Hepatocyte (in vitro differentiated cells): Measurements from ENCODE around the gene AIFM2. TPM values are rescaled to one million over a fixed set of nuclear protein-coding genes. Genes with fewer than 3 reads are reported as not detected.

ENCODE experiments used
- DNase-seq: peaks from one replicate; pipeline ENCODE4 v3.0.0-alpha.2; 2016; ENCODE audit warnings: low spot score
- H2AFZ ChIP-seq: fragments of 200-600 bp; sonication (generic); 2 replicates; pipeline ENCODE4 v1.6.0; 2016; ENCODE audit warnings: antibody characterized with exemption, mild to moderate bottlenecking
- H3K27ac ChIP-seq: fragments of 200-600 bp; sonication (generic); 2 replicates; pipeline ENCODE4 v1.5.1; 2016; ENCODE audit warnings: mild to moderate bottlenecking
- H3K27me3 ChIP-seq: fragments of 200-600 bp; sonication (generic); 2 replicates; pipeline ENCODE4 v1.6.1; 2016
- H3K36me3 ChIP-seq: fragments of 200-600 bp; sonication (generic); replicated peaks from 2 replicates; pipeline ENCODE4 v1.5.1; 2016; ENCODE audit warnings: low read depth; ENCODE audit not compliant: insufficient read depth
- H3K4me1 ChIP-seq: fragments of 200-600 bp; sonication (generic); 2 replicates; pipeline ENCODE4 v1.5.1; 2016; ENCODE audit warnings: mild to moderate bottlenecking, moderate library complexity; ENCODE audit not compliant: insufficient read depth
- H3K4me2 ChIP-seq: fragments of 200-600 bp; sonication (generic); 2 replicates; pipeline ENCODE4 v1.6.0; 2016
- H3K4me3 ChIP-seq: fragments of 200-600 bp; sonication (generic); 2 replicates; pipeline ENCODE4 v1.5.1; 2016; ENCODE audit warnings: mild to moderate bottlenecking
- H3K79me2 ChIP-seq: fragments of 200-600 bp; sonication (generic); 2 replicates; pipeline ENCODE4 v1.6.0; 2017; ENCODE audit warnings: mild to moderate bottlenecking
- H3K9me2 ChIP-seq: fragments of 200-600 bp; sonication (generic); replicated peaks from 2 replicates; pipeline ENCODE4 v1.6.0; 2017; ENCODE audit warnings: mild to moderate bottlenecking; ENCODE audit not compliant: insufficient read depth
- H3K9me3 ChIP-seq: fragments of 200-600 bp; sonication (generic); 2 replicates; pipeline ENCODE4 v1.5.1; 2016; ENCODE audit warnings: low read depth, mild to moderate bottlenecking
- H4K20me1 ChIP-seq: fragments of 200-600 bp; sonication (generic); 2 replicates; pipeline ENCODE4 v1.6.0; 2016; ENCODE audit warnings: mild to moderate bottlenecking; ENCODE audit not compliant: insufficient read depth, poor library complexity, severe bottlenecking
- CTCF ChIP-seq: fragments of 200-600 bp; sonication (generic); IDR thresholded peaks from 2 replicates; pipeline ENCODE4 v1.5.1; 2016; ENCODE audit warnings: antibody characterized with exemption, mild to moderate bottlenecking; ENCODE audit not compliant: poor library complexity
- EZH2 ChIP-seq: fragments of 200-600 bp; sonication (generic); IDR thresholded peaks from 2 replicates; pipeline ENCODE4 v1.6.1; 2016; ENCODE audit warnings: antibody characterized with exemption, mild to moderate bottlenecking, borderline replicate concordance
- EZH2phosphoT487 ChIP-seq: fragments of 200-600 bp; sonication (generic); IDR thresholded peaks from one replicate; pipeline ENCODE4 v1.6.1; 2018; ENCODE audit warnings: antibody characterized with exemption, mild to moderate bottlenecking, low read depth, moderate library complexity; ENCODE audit not compliant: unreplicated experiment, severe bottlenecking
- WGBS: methylation state at CpG from one replicate; pipeline ENCODE4 v1.1.6; 2016; ENCODE audit warnings: low lambda C conversion rate; ENCODE audit errors: missing lambda C conversion rate; 5-methylcytosine and 5-hydroxymethylcytosine counted together
- polyA plus RNA-seq: library from polyadenylated mRNA; unstranded; fragments of >200 nt; fragmentation: Nextera tagmentation; extraction: Ambion mirVana; gene quantifications from 2 replicates; pipeline ENCODE4 v1.2.1, GENCODE V29; 2016
- total RNA-seq: library from RNA; depleted of rRNA; stranded (reverse); fragments of >200 nt; gene quantifications from 2 replicates; pipeline ENCODE4 v1.2.3, GENCODE V29; 2014

Gene AIFM2
- total and polyA plus RNA-seq, 2 experiments from 2014 or later, result 8.6 to 16.1 TPM

DNA sequence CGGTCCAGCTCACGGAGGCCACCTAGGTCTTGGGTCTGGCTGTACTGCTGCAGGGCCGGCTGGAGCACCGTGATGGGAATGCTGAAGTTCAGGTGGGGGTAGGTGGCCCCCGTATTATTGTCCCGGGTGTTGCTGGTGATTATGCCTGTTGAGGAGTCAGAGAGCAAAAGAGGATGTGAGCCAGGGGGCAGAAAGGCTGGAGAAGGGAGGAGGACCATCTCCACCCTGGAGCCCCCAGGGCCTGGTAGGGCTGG lies 7.3 kb upstream of the AIFM2 start:
- Histone ChIP-seq H2AFZ (no peak overlapping the region), H3K4me3 (no peak overlapping the region), H3K9me3 (no peaks in the 10 kb centered on the region), H3K36me3 (no peaks in the 10 kb centered on the region), H3K9me2 (no peaks in the 10 kb centered on the region), H3K4me1 (peaks cover 3% of the 10 kb centered on the region), H3K79me2 (peaks cover 32% of the 10 kb centered on the region), H3K4me2 (no peak overlapping the region), H3K27ac (no peak overlapping the region), H4K20me1 (no peaks in the 10 kb centered on the region), H3K27me3 (no peaks in the 10 kb centered on the region)
- TF ChIP-seq EZH2, result no peak
- no peak for TF ChIP-seq EZH2phosphoT487
- no peak for TF ChIP-seq CTCF
- 90% methylated on average over 6 of the region's 6 CpGs for WGBS
- no peak for DNase-seq

- H2AFZ ChIP-seq, result no peak overlapping the region
- peaks cover 26% of the 10 kb centered on the region for H3K79me2 ChIP-seq
- no peaks in the 10 kb centered on the region for H3K36me3 ChIP-seq
- TF ChIP-seq EZH2 (no peak), EZH2phosphoT487 (no peak)
- no peak overlapping the region for H3K27ac ChIP-seq
- no peaks in the 10 kb centered on the region for H4K20me1 ChIP-seq
- H3K9me3 ChIP-seq, result no peaks in the 10 kb centered on the region
- no peak overlapping the region for H3K4me2 ChIP-seq
- no peak for DNase-seq
- H3K27me3 ChIP-seq, result no peaks in the 10 kb centered on the region
- 84% methylated on average over 11 of the region's 11 CpGs for WGBS
- H3K4me1 ChIP-seq, result no peaks in the 10 kb centered on the region
- H3K4me3 ChIP-seq, result no peak overlapping the region
- no peaks in the 10 kb centered on the region for H3K9me2 ChIP-seq
Observed at GRCh38 chr10:70139151-70139996, 6.7 kb upstream of the AIFM2 start.

GRCh38 chr10:70137927-70138883 lies 5.6 kb upstream of the AIFM2 start:
- no peaks in the 10 kb centered on the region for H3K36me3 ChIP-seq
- no peak overlapping the region for H3K4me2 ChIP-seq
- no peaks in the 10 kb centered on the region for H3K9me2 ChIP-seq
- no peak overlapping the region for H3K27ac ChIP-seq
- no peak for DNase-seq
- no peaks in the 10 kb centered on the region for H3K27me3 ChIP-seq
- no peak overlapping the region for H3K4me3 ChIP-seq
- H3K9me3 ChIP-seq, result no peaks in the 10 kb centered on the region
- H3K79me2 ChIP-seq, result peaks cover 15% of the 10 kb centered on the region
- H4K20me1 ChIP-seq, result no peaks in the 10 kb centered on the region
- peaks cover 3% of the 10 kb centered on the region for H3K4me1 ChIP-seq
- WGBS, result 97% methylated on average over 14 of the region's 14 CpGs
- no peak overlapping the region for H2AFZ ChIP-seq
- TF ChIP-seq EZH2phosphoT487, result no peak
- no peak for TF ChIP-seq EZH2
- TF ChIP-seq CTCF, result no peak

- Histone ChIP-seq H3K9me2 (no peaks in the 10 kb centered on the region), H3K27me3 (no peaks in the 10 kb centered on the region), H3K9me3 (no peaks in the 10 kb centered on the region), H3K27ac (no peak overlapping the region), H3K4me3 (no peak overlapping the region), H3K4me1 (peaks cover 6% of the 10 kb centered on the region), H4K20me1 (no peaks in the 10 kb centered on the region), H2AFZ (no peak overlapping the region), H3K79me2 (peaks cover 8% of the 10 kb centered on the region), H3K36me3 (no peaks in the 10 kb centered on the region), H3K4me2 (no peak overlapping the region)
- TF ChIP-seq CTCF, result no peak
- DNase-seq, result no peak
- whole genome bisulfite sequencing, result 88% methylated on average over 9 of the region's 9 CpGs
Observed at GRCh38 chr10:70137135-70137534, 4.5 kb upstream of the AIFM2 start.
